IgD-negative memory B cell (primary cell): ENCODE data around the gene PPP2CA. TPM values are rescaled to one million over a fixed set of nuclear protein-coding genes. Genes with fewer than 3 reads are reported as not detected.

Experiments used
- H3K27ac Mint-ChIP-seq, 3 donors: one replicate each; pipeline ENCODE4 v1.8.0; 2020 to 2022; ENCODE audit warnings: mild to moderate bottlenecking in 3 of 3, mixed read lengths in 3 of 3, moderate library complexity in 1 of 3
- H3K27me3 Mint-ChIP-seq: one replicate; pipeline ENCODE4 v1.8.0; 2021; ENCODE audit warnings: mixed read lengths
- H3K36me3 Mint-ChIP-seq: one replicate; pipeline ENCODE4 v1.8.0; 2020; ENCODE audit warnings: mild to moderate bottlenecking, mixed read lengths
- H3K4me1 Mint-ChIP-seq, 3 donors: one replicate each; pipeline ENCODE4 v1.8.0; 2020 to 2022; ENCODE audit warnings: mixed read lengths in 3 of 3, mild to moderate bottlenecking in 1 of 3
- H3K4me3 Mint-ChIP-seq, 4 donors: one replicate each; pipeline ENCODE4 v1.8.0; 2020 to 2022; ENCODE audit warnings: mild to moderate bottlenecking in 4 of 4, mixed read lengths in 4 of 4, moderate library complexity in 3 of 4
- H3K9me3 Mint-ChIP-seq, 3 donors: one replicate each; pipeline ENCODE4 v1.8.0; 2020 to 2021; ENCODE audit warnings: mixed read lengths in 3 of 3, mild to moderate bottlenecking in 1 of 3
- polyA plus RNA-seq: library from polyadenylated mRNA; unstranded; fragments of 300-500 nt; fragmentation: Illumina TruSeq; gene quantifications from one replicate; pipeline ENCODE4 v1.2.3, GENCODE V29; 2021

Gene PPP2CA
- polyA plus RNA-seq, 1 donor from 2014 or later: 215 TPM

GRCh38 chr5:134249469-134250379 is 23.9 kb upstream of the PPP2CA start:
- Mint-ChIP-seq H3K27ac (no peak overlapping the region), H3K4me3 (no peak overlapping the region), H3K36me3 (no peaks in the 10 kb centered on the region), H3K9me3 (no peaks in the 10 kb centered on the region), H3K27me3 (peaks cover 1% of the 10 kb centered on the region), H3K4me1 (no peaks in the 10 kb centered on the region)

- no peaks in the 10 kb centered on the region for H3K9me3 Mint-ChIP-seq
- no peak overlapping the region for H3K4me3 Mint-ChIP-seq
- H3K27ac Mint-ChIP-seq: no peak overlapping the region
- H3K36me3 Mint-ChIP-seq: no peaks in the 10 kb centered on the region
- peaks cover 1% of the 10 kb centered on the region for H3K27me3 Mint-ChIP-seq
- H3K4me1 Mint-ChIP-seq: no peaks in the 10 kb centered on the region
These were observed 22.4 kb upstream of the PPP2CA start for GRCh38 chr5:134248256-134248655.

GRCh38 chr5:134247428-134248224 is 21.8 kb upstream of the PPP2CA start:
- no peaks in the 10 kb centered on the region for H3K9me3 Mint-ChIP-seq
- no peak overlapping the region for H3K27ac Mint-ChIP-seq
- H3K4me3 Mint-ChIP-seq: no peak overlapping the region
- H3K36me3 Mint-ChIP-seq: no peaks in the 10 kb centered on the region
- no peaks in the 10 kb centered on the region for H3K4me1 Mint-ChIP-seq
- H3K27me3 Mint-ChIP-seq: peaks cover under 1% of the 10 kb centered on the region

GRCh38 chr5:134246771-134247427 is 21.0 kb upstream of the PPP2CA start:
- no peaks in the 10 kb centered on the region for H3K36me3 Mint-ChIP-seq
- H3K4me3 Mint-ChIP-seq: no peak overlapping the region
- H3K4me1 Mint-ChIP-seq: no peaks in the 10 kb centered on the region
- no peaks in the 10 kb centered on the region for H3K27me3 Mint-ChIP-seq
- H3K27ac Mint-ChIP-seq: no peak overlapping the region
- no peaks in the 10 kb centered on the region for H3K9me3 Mint-ChIP-seq

- H3K4me1 Mint-ChIP-seq: no peaks in the 10 kb centered on the region
- H3K27ac Mint-ChIP-seq: no peak overlapping the region
- H3K36me3 Mint-ChIP-seq: no peaks in the 10 kb centered on the region
- no peaks in the 10 kb centered on the region for H3K27me3 Mint-ChIP-seq
- no peaks in the 10 kb centered on the region for H3K9me3 Mint-ChIP-seq
- H3K4me3 Mint-ChIP-seq: no peak overlapping the region
These were observed 19.8 kb upstream of the PPP2CA start for GRCh38 chr5:134245692-134246091.

- H3K9me3 Mint-ChIP-seq: no peaks in the 10 kb centered on the region
- H3K27ac Mint-ChIP-seq: no peak overlapping the region
- peak overlapping the region in 1 of 4 donors; percentile 25 for H3K4me3 Mint-ChIP-seq
- peaks cover 0 to 2% (median 0%) of the 10 kb centered on the region in 3 donors for H3K4me1 Mint-ChIP-seq
- H3K36me3 Mint-ChIP-seq: no peaks in the 10 kb centered on the region
- H3K27me3 Mint-ChIP-seq: no peaks in the 10 kb centered on the region
These were observed 19.3 kb upstream of the PPP2CA start for GRCh38 chr5:134245101-134245604.

GRCh38 chr5:134242146-134242545 is 16.3 kb upstream of the PPP2CA start:
- Mint-ChIP-seq H3K4me1 (peaks cover 0 to 2% (median 0%) of the 10 kb centered on the region in 3 donors), H3K9me3 (no peaks in the 10 kb centered on the region), H3K4me3 (no peak overlapping the region), H3K27me3 (no peaks in the 10 kb centered on the region), H3K36me3 (no peaks in the 10 kb centered on the region), H3K27ac (no peak overlapping the region)

- H3K27ac Mint-ChIP-seq: peak overlapping the region in 1 of 3 donors; percentile 43
- H3K27me3 Mint-ChIP-seq: no peaks in the 10 kb centered on the region
- H3K4me3 Mint-ChIP-seq: no peak overlapping the region
- peaks cover 0 to 2% (median 0%) of the 10 kb centered on the region in 3 donors for H3K4me1 Mint-ChIP-seq
- no peaks in the 10 kb centered on the region for H3K9me3 Mint-ChIP-seq
- peaks cover under 1% of the 10 kb centered on the region for H3K36me3 Mint-ChIP-seq
These were observed 14.6 kb upstream of the PPP2CA start for GRCh38 chr5:134240421-134240962.

GRCh38 chr5:134236820-134237219 is 10.9 kb upstream of the PPP2CA start:
- peaks cover 2% of the 10 kb centered on the region for H3K36me3 Mint-ChIP-seq
- H3K4me1 Mint-ChIP-seq: peaks cover 0 to 2% (median 0%) of the 10 kb centered on the region in 3 donors
- H3K4me3 Mint-ChIP-seq: no peak overlapping the region
- H3K9me3 Mint-ChIP-seq: no peaks in the 10 kb centered on the region
- H3K27ac Mint-ChIP-seq: no peak overlapping the region
- H3K27me3 Mint-ChIP-seq: no peaks in the 10 kb centered on the region

GRCh38 chr5:134236318-134236717 is 10.4 kb upstream of the PPP2CA start:
- Mint-ChIP-seq H3K27me3 (no peaks in the 10 kb centered on the region), H3K9me3 (no peaks in the 10 kb centered on the region), H3K4me1 (peaks cover 0 to 2% (median 0%) of the 10 kb centered on the region in 3 donors), H3K4me3 (no peak overlapping the region), H3K36me3 (peaks cover 2% of the 10 kb centered on the region), H3K27ac (no peak overlapping the region)

GRCh38 chr5:134228624-134229023 is 2.8 kb upstream of the PPP2CA start:
- H3K27ac Mint-ChIP-seq: peak overlapping the region in 1 of 3 donors; percentile 72
- peak overlapping the region in 1 of 4 donors; percentile 59 for H3K4me3 Mint-ChIP-seq
- H3K4me1 Mint-ChIP-seq: peaks cover 15 to 31% (median 21%) of the 10 kb centered on the region in 3 donors
- H3K9me3 Mint-ChIP-seq: no peaks in the 10 kb centered on the region
- no peaks in the 10 kb centered on the region for H3K27me3 Mint-ChIP-seq
- H3K36me3 Mint-ChIP-seq: peaks cover under 1% of the 10 kb centered on the region

- peak overlapping the region; percentile 5 to 100 (median 98) for H3K4me3 Mint-ChIP-seq
- no peaks in the 10 kb centered on the region for H3K9me3 Mint-ChIP-seq
- no peaks in the 10 kb centered on the region for H3K27me3 Mint-ChIP-seq
- H3K27ac Mint-ChIP-seq: peak overlapping the region in 2 of 3 donors; percentile 100
- H3K36me3 Mint-ChIP-seq: peaks cover 3% of the 10 kb centered on the region
- H3K4me1 Mint-ChIP-seq: peaks cover 20 to 36% (median 26%) of the 10 kb centered on the region in 3 donors
These were observed 1.9 kb upstream of the PPP2CA start for GRCh38 chr5:134227776-134228175.

- H3K4me3 Mint-ChIP-seq: peak overlapping the region; percentile 97 to 100 (median 99)
- peaks cover 25 to 42% (median 32%) of the 10 kb centered on the region in 3 donors for H3K4me1 Mint-ChIP-seq
- peak overlapping the region; percentile 99 to 100 (median 100) for H3K27ac Mint-ChIP-seq
- H3K9me3 Mint-ChIP-seq: no peaks in the 10 kb centered on the region
- peaks cover 3% of the 10 kb centered on the region for H3K36me3 Mint-ChIP-seq
- H3K27me3 Mint-ChIP-seq: no peaks in the 10 kb centered on the region
These were observed 1.4 kb upstream of the PPP2CA start for GRCh38 chr5:134227259-134227658.

- H3K4me3 Mint-ChIP-seq: peak overlapping the region; percentile 97 to 100 (median 99)
- peaks cover 3% of the 10 kb centered on the region for H3K36me3 Mint-ChIP-seq
- H3K27ac Mint-ChIP-seq: peak overlapping the region; percentile 99 to 100 (median 100)
- H3K9me3 Mint-ChIP-seq: no peaks in the 10 kb centered on the region
- H3K4me1 Mint-ChIP-seq: peaks cover 29 to 46% (median 36%) of the 10 kb centered on the region in 3 donors
- no peaks in the 10 kb centered on the region for H3K27me3 Mint-ChIP-seq
These were observed 744 bp upstream of the PPP2CA start for GRCh38 chr5:134226441-134227192.
